NCI-H345 treated with DMSO at 0.1 percent for 48 hours (cell line): ENCODE measurements around the gene NUCKS1.

Experiments used
- DNase-seq: peaks from one replicate; lab custom pipeline; 2025; ENCODE audit not compliant: unreplicated experiment; lab: John Stamatoyannopoulos, UW

Gene NUCKS1

GRCh38 chr1:205750138-205751035 is at the start of gene NUCKS1:
Gene NUCKS1 (minus strand): TSS chr1:205750182. CDS start chr1:205749973, 209 bp downstream.
- DNase-seq, result peak; percentile 98

GRCh38 chr1:205798577-205798976 is 48.6 kb upstream of the NUCKS1 start:
- DNase-seq, result no peak

GRCh38 chr1:205797168-205797567 is 47.2 kb upstream of the NUCKS1 start:
- DNase-seq, result no peak

GRCh38 chr1:205794011-205794730 is 44.2 kb upstream of the NUCKS1 start:
- no peak for DNase-seq

GRCh38 chr1:205792961-205793673 is 43.1 kb upstream of the NUCKS1 start:
- no peak for DNase-seq

- DNase-seq, result no peak
Measured at GRCh38 chr1:205792481-205792881, 42.5 kb upstream of the NUCKS1 start.

- no peak for DNase-seq
Measured at GRCh38 chr1:205791568-205792180, 41.7 kb upstream of the NUCKS1 start.

- no peak for DNase-seq
Measured at GRCh38 chr1:205787287-205787916, 37.4 kb upstream of the NUCKS1 start.

- DNase-seq, result no peak
Measured at GRCh38 chr1:205786601-205787000, 36.6 kb upstream of the NUCKS1 start.

GRCh38 chr1:205785446-205785845 is 35.5 kb upstream of the NUCKS1 start:
- DNase-seq, result no peak

- DNase-seq, result no peak
Measured at GRCh38 chr1:205783904-205784303, 33.9 kb upstream of the NUCKS1 start.

GRCh38 chr1:205783433-205783795 is 33.4 kb upstream of the NUCKS1 start:
- DNase-seq, result no peak

GRCh38 chr1:205782627-205783432 is 32.8 kb upstream of the NUCKS1 start:
- no peak for DNase-seq

GRCh38 chr1:205780335-205780734 is 30.4 kb upstream of the NUCKS1 start:
- no peak for DNase-seq

- no peak for DNase-seq
Measured at GRCh38 chr1:205777994-205778393, 28.0 kb upstream of the NUCKS1 start.

- DNase-seq, result no peak
Measured at GRCh38 chr1:205775717-205776056, 25.7 kb upstream of the NUCKS1 start.

GRCh38 chr1:205775015-205775716 is 25.2 kb upstream of the NUCKS1 start, which contains the start of gene RAB29:
Gene RAB29 (minus strand): TSS chr1:205775482. CDS start chr1:205774956, 526 bp downstream.
- peak; percentile 65 for DNase-seq

GRCh38 chr1:205774198-205775014 is 24.4 kb upstream of the NUCKS1 start:
- no peak for DNase-seq
